GM12878 (cell line): Measurements from ENCODE around the gene TMUB1. TPM values are rescaled to one million over a fixed set of nuclear protein-coding genes. Genes with fewer than 3 reads are reported as not detected.

Experiments used
- ATAC-seq: fragments of 200-7000 bp; cut with Tn5 transposase; 3 replicates; pipeline ENCODE4 v1.9.1; 2020; ENCODE audit warnings: mild to moderate bottlenecking, moderate library complexity
- BruUV-seq: library from RNA; stranded (reverse); fragments of 400-500 nt; replicated peaks from 2 replicates; lab custom pipeline; 2021; lab: Mats Ljungman, UMichigan
- CTCF ChIA-PET: fragments of 300-600 bp; sonication (Branson Sonifier 250); formaldehyde crosslinking; extraction: SDS; loops from one replicate; lab custom pipeline; 2021; ENCODE audit warnings: inconsistent platforms; lab: Yijun Ruan, JAX
- POLR2A ChIA-PET: fragments of 350-600 bp; formaldehyde crosslinking; extraction: SDS; loops from one replicate; lab custom pipeline; 2021; ENCODE audit warnings: inconsistent platforms; lab: Charles Lee
- RAD21 ChIA-PET: fragments of 300-600 bp; sonication (Branson Sonifier 250); formaldehyde crosslinking; loops from one replicate; lab custom pipeline; 2023; ENCODE audit warnings: antibody characterized with exemption; ENCODE audit not compliant: unreplicated experiment; lab: Charles Lee
- SMC1A ChIA-PET: fragments of 300-600 bp; sonication (Branson Sonifier 250); formaldehyde crosslinking; loops from one replicate; lab custom pipeline; 2023; ENCODE audit not compliant: unreplicated experiment, uncharacterized antibody; lab: Charles Lee
- DNase-seq: peaks from one replicate; pipeline ENCODE4 v3.0.0-alpha.2; 2011; ENCODE audit warnings: low read depth, low spot score
- FAIRE-seq: peaks from 3 replicates; lab custom pipeline; 2011; peaks lifted over from hg19 to GRCh38; lab: Jason Lieb, UNC
- H2AFZ ChIP-seq: 2 replicates; pipeline ENCODE4 v1.6.0; 2011; ENCODE audit warnings: low read depth, low read length, control low read depth; ENCODE audit not compliant: control insufficient read depth
- H3K27ac ChIP-seq: 2 replicates; pipeline ENCODE4 v1.5.1; 2011; ENCODE audit warnings: control low read depth; ENCODE audit not compliant: control insufficient read depth, insufficient read depth
- H3K27me3 ChIP-seq, 2 experiments: replicated peaks in 1 of 2; 2 replicates each; pipeline versions ENCODE4 v1.6.0 to v1.6.1; 2011; ENCODE audit warnings: low read length in 1 of 2; ENCODE audit not compliant: control insufficient read depth in 2 of 2, insufficient read depth in 2 of 2
- H3K36me3 ChIP-seq, 2 experiments: 2 replicates each; pipeline ENCODE4 v1.5.1; 2011; ENCODE audit warnings: low read length in 1 of 2; ENCODE audit not compliant: control insufficient read depth in 2 of 2, insufficient read depth in 2 of 2
- H3K4me1 ChIP-seq: 2 replicates; pipeline ENCODE4 v1.6.1; 2011; ENCODE audit warnings: mild to moderate bottlenecking, low read length, moderate library complexity, mixed read lengths; ENCODE audit not compliant: control insufficient read depth, insufficient read depth
- H3K4me2 ChIP-seq: 2 replicates; pipeline ENCODE4 v1.6.0; 2011; ENCODE audit warnings: control low read depth; ENCODE audit not compliant: control insufficient read depth, insufficient read depth
- H3K4me3 ChIP-seq: fragments of 200-600 bp; sonication (generic); 2 replicates; pipeline ENCODE4 v1.5.1; 2016
- H3K79me2 ChIP-seq: 2 replicates; pipeline ENCODE4 v1.6.0; 2011; ENCODE audit warnings: low read length; ENCODE audit not compliant: control insufficient read depth, insufficient read depth
- H3K9ac ChIP-seq: 2 replicates; pipeline ENCODE4 v1.8.0; 2011; ENCODE audit warnings: low read length, control low read depth, mixed read lengths; ENCODE audit not compliant: control insufficient read depth, insufficient read depth
- H3K9me3 ChIP-seq: replicated peaks from 3 replicates; pipeline ENCODE4 v1.5.1; 2011; ENCODE audit warnings: mild to moderate bottlenecking, low read length; ENCODE audit not compliant: control insufficient read depth, insufficient read depth
- H4K20me1 ChIP-seq: 2 replicates; pipeline ENCODE4 v1.6.0; 2011; ENCODE audit not compliant: control insufficient read depth, insufficient read depth
- BHLHE40 ChIP-seq, 2 experiments: fragments of 450-650 bp in 1 of 2; IDR thresholded peaks; 2 replicates each; pipeline ENCODE4 v1.6.1; 2011 to 2017; ENCODE audit warnings: low read depth in 2 of 2, borderline replicate concordance in 1 of 2, improper control_type of control experiment in 1 of 2, low read length in 1 of 2, mild to moderate bottlenecking in 1 of 2
- ETV6 ChIP-seq, 2 experiments: fragments of 450-650 bp in 1 of 2; IDR thresholded peaks in 1 of 2; conservative IDR thresholded peaks in 1 of 2; 2 replicates each; pipeline ENCODE4 v1.6.1; 2014; ENCODE audit warnings: antibody characterized with exemption in 1 of 2, borderline replicate concordance in 1 of 2, low read depth in 1 of 2, mild to moderate bottlenecking in 1 of 2, moderate library complexity in 1 of 2
- MTA3 ChIP-seq: IDR thresholded peaks from 2 replicates; pipeline ENCODE4 v1.6.1; 2012; ENCODE audit warnings: low read length, inconsistent platforms, borderline replicate concordance
- NBN ChIP-seq: fragments of 450-650 bp; IDR thresholded peaks from 2 replicates; pipeline ENCODE4 v1.6.1; 2016
- NFYA ChIP-seq: IDR thresholded peaks from 2 replicates; pipeline ENCODE4 v1.6.1; 2011; ENCODE audit warnings: low read depth, mild to moderate bottlenecking, low read length, improper control_type of control experiment, borderline replicate concordance
- PAX5 ChIP-seq: IDR thresholded peaks from 2 replicates; pipeline ENCODE4 v1.6.1; 2011; ENCODE audit warnings: low read depth, low read length, borderline replicate concordance
- POU2F2 ChIP-seq: IDR thresholded peaks from 3 replicates; pipeline ENCODE4 v1.6.1; 2011; ENCODE audit warnings: low read depth, mild to moderate bottlenecking, low read length, borderline replicate concordance
- SMARCA5 ChIP-seq: fragments of 450-650 bp; IDR thresholded peaks from 2 replicates; pipeline ENCODE4 v1.6.1; 2017; ENCODE audit warnings: mild to moderate bottlenecking
- SRF ChIP-seq, 2 experiments: IDR thresholded peaks; 2 replicates each; pipeline ENCODE4 v1.6.1; 2011; ENCODE audit warnings: low read depth in 2 of 2, low read length in 2 of 2, mild to moderate bottlenecking in 1 of 2, moderate library complexity in 1 of 2
- ZNF274 ChIP-seq: IDR thresholded peaks from one replicate; pipeline ENCODE4 v1.8.0; 2011; ENCODE audit not compliant: insufficient read length, insufficient read depth
- WGBS: methylation state at CpG from one replicate; pipeline ENCODE4 v1.1.6; 2016; ENCODE audit warnings: low lambda C conversion rate; ENCODE audit not compliant: insufficient replicate concordance, insufficient coverage; ENCODE audit errors: missing lambda C conversion rate; 5-methylcytosine and 5-hydroxymethylcytosine counted together
- in situ Hi-C: fragments of 300-500 bp; cut with MboI; formaldehyde crosslinking; loops from 9 replicates; pipeline ENCODE4 v1.14.3; 2018; ENCODE audit warnings: mixed read lengths
- intact Hi-C: fragments of 100-400 bp; cut with micrococcal nuclease; formaldehyde crosslinking; loops from one replicate; pipeline ENCODE4 v1.14.2; 2022; ENCODE audit not compliant: unreplicated experiment
- polyA plus RNA-seq, 11 experiments: library from polyadenylated mRNA; depleted of rRNA in 4 of 11; unstranded in 6 of 11; stranded (reverse) in 5 of 11; fragments of >200 nt; fragmentation: Nextera tagmentation in 4 of 11; fragmentation: Illumina TruSeq in 1 of 11; extraction: Ambion mirVana in 4 of 11; extraction: Trizol in 1 of 11; gene quantifications; 1 replicate in 1 of 11; 2 replicates in 10 of 11; pipeline versions ENCODE4 v1.2.1 to v1.2.3, GENCODE V29; 2011 to 2016; ENCODE audit warnings: inconsistent platforms in 2 of 11, missing spikeins in 2 of 11, low read depth in 1 of 11
- total RNA-seq, 4 experiments: library from RNA; depleted of rRNA in 3 of 4; stranded (reverse); fragments of >200 nt in 3 of 4; fragmentation: Illumina TruSeq in 1 of 4; extraction: Trizol in 1 of 4; gene quantifications; 2 replicates each; pipeline versions ENCODE4 v1.2.1 to v1.2.3, GENCODE V29; 2013 to 2021
- TF ChIP-seq, protein P1 (sequence below): IDR thresholded peaks from 2 replicates; pipeline ENCODE4 v1.6.1; 2012; ENCODE audit warnings: improper control_type of control experiment, low read depth, low read length; ENCODE audit not compliant: insufficient replicate concordance
- TF ChIP-seq, protein P2 (sequence below): fragments of 450-650 bp; IDR thresholded peaks from 2 replicates; pipeline ENCODE4 v1.6.1; 2017; ENCODE audit warnings: borderline replicate concordance

The TMUB1 gene
- total and polyA plus RNA-seq, 10 of the 15 experiments (the other 5 are each of a cell fraction or from before 2014, with no cell fraction given) = 0.27 to 79.5 (median 41.3) TPM; not detected in 1

GRCh38 chr7:151103973-151104372 is 20.7 kb upstream of the TMUB1 start (continued):
- TF ChIP-seq, protein P1, sequence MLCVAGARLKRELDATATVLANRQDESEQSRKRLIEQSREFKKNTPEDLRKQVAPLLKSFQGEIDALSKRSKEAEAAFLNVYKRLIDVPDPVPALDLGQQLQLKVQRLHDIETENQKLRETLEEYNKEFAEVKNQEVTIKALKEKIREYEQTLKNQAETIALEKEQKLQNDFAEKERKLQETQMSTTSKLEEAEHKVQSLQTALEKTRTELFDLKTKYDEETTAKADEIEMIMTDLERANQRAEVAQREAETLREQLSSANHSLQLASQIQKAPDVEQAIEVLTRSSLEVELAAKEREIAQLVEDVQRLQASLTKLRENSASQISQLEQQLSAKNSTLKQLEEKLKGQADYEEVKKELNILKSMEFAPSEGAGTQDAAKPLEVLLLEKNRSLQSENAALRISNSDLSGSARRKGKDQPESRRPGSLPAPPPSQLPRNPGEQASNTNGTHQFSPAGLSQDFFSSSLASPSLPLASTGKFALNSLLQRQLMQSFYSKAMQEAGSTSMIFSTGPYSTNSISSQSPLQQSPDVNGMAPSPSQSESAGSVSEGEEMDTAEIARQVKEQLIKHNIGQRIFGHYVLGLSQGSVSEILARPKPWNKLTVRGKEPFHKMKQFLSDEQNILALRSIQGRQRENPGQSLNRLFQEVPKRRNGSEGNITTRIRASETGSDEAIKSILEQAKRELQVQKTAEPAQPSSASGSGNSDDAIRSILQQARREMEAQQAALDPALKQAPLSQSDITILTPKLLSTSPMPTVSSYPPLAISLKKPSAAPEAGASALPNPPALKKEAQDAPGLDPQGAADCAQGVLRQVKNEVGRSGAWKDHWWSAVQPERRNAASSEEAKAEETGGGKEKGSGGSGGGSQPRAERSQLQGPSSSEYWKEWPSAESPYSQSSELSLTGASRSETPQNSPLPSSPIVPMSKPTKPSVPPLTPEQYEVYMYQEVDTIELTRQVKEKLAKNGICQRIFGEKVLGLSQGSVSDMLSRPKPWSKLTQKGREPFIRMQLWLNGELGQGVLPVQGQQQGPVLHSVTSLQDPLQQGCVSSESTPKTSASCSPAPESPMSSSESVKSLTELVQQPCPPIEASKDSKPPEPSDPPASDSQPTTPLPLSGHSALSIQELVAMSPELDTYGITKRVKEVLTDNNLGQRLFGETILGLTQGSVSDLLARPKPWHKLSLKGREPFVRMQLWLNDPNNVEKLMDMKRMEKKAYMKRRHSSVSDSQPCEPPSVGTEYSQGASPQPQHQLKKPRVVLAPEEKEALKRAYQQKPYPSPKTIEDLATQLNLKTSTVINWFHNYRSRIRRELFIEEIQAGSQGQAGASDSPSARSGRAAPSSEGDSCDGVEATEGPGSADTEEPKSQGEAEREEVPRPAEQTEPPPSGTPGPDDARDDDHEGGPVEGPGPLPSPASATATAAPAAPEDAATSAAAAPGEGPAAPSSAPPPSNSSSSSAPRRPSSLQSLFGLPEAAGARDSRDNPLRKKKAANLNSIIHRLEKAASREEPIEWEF = no peak
- TF ChIP-seq, all 136 proteins: peak for 0

- ChIA-PET POLR2A (no interaction called here), SMC1A (interaction anchor here (1.2 kb wide), 1 partner anchor 18 kb away, joined by 3 read pairs; no protein-coding TSS in a partner anchor), CTCF (interaction anchor here (1.1 to 1.5 kb wide), 3 partner anchors 13 to 43 kb away, joined by 3 to 4 read pairs (median 4); no protein-coding TSS in a partner anchor), RAD21 (no interaction called here)
- Histone ChIP-seq H3K9ac (no peak overlapping the region), H3K4me1 (no peaks in the 10 kb centered on the region), H3K9me3 (no peaks in the 10 kb centered on the region), H3K27ac (no peak overlapping the region), H2AFZ (no peak overlapping the region), H3K36me3 (peaks cover 4 to 5% of the 10 kb centered on the region in 2 experiments; a peak in 2 of 4 replicates), H3K4me3 (no peak overlapping the region), H4K20me1 (no peaks in the 10 kb centered on the region; the same call in 1 of the 2 replicates), H3K27me3 (no peaks in the 10 kb centered on the region), H3K79me2 (peaks cover 8% of the 10 kb centered on the region), H3K4me2 (no peak overlapping the region)
- TF ChIP-seq NBN = no peak
- TF ChIP-seq NFYA = no peak
- no peak for TF ChIP-seq SMARCA5
- TF ChIP-seq, protein P2, sequence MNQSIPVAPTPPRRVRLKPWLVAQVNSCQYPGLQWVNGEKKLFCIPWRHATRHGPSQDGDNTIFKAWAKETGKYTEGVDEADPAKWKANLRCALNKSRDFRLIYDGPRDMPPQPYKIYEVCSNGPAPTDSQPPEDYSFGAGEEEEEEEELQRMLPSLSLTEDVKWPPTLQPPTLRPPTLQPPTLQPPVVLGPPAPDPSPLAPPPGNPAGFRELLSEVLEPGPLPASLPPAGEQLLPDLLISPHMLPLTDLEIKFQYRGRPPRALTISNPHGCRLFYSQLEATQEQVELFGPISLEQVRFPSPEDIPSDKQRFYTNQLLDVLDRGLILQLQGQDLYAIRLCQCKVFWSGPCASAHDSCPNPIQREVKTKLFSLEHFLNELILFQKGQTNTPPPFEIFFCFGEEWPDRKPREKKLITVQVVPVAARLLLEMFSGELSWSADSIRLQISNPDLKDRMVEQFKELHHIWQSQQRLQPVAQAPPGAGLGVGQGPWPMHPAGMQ = no peak
- no peak for TF ChIP-seq MTA3
- no peak for TF ChIP-seq ETV6 (conservative IDR thresholded peaks at IDR 0.05 in 1 of 2, IDR thresholded peaks at IDR 0.05 in 1 of 2; ENCODE audit: borderline replicate concordance in 1 of 2, low read depth in 1 of 2)
- no peak for TF ChIP-seq SRF (IDR thresholded peaks at IDR 0.05; ENCODE audit: low read depth in 2 of 2, low read length in 2 of 2)
- no peak for TF ChIP-seq BHLHE40 (IDR thresholded peaks at IDR 0.05; ENCODE audit: borderline replicate concordance in 1 of 2, low read depth in 2 of 2, low read length in 1 of 2)
- TF ChIP-seq PAX5 = no peak
- no peak for TF ChIP-seq ZNF274
- TF ChIP-seq POU2F2 = no peak
- no TSS peak for BruUV-seq
- intact Hi-C loops = no loop called here
- in situ Hi-C loops = no loop called here
- DNase-seq = no peak
- WGBS = 63% methylated on average over 3 of the region's 3 CpGs
- no peak for FAIRE-seq
- no peak for ATAC-seq
These were observed 19.7 kb upstream of the TMUB1 start for GRCh38 chr7:151102991-151103390.
